SK-N-SH treated with all-trans-retinoic acid at 6 μM for 48 hours (cell line): ENCODE data around the gene SH2D6.

Experiments used
- CSRNP3 ChIP-seq: fragments of 250-450 bp; sonication (Bioruptor Pico); IDR thresholded peaks from 2 replicates; pipeline ENCODE4 v1.5.1; 2021; ENCODE audit warnings: mild to moderate bottlenecking, moderate library complexity
- GLIS3 ChIP-seq: fragments of 250-450 bp; sonication (Bioruptor Pico); IDR thresholded peaks from 2 replicates; pipeline ENCODE4 v1.5.0; 2020; ENCODE audit warnings: mild to moderate bottlenecking, moderate library complexity
- POU6F1 ChIP-seq: fragments of 250-450 bp; sonication (Bioruptor Pico); IDR thresholded peaks from 2 replicates; pipeline ENCODE4 v1.8.0; 2021; ENCODE audit warnings: low read depth, mild to moderate bottlenecking, moderate library complexity, borderline replicate concordance
- ZFP3 ChIP-seq: fragments of 250-450 bp; sonication (Bioruptor Pico); IDR thresholded peaks from 2 replicates; pipeline ENCODE4 v1.5.0; 2020; ENCODE audit warnings: mild to moderate bottlenecking, moderate library complexity
- ZNF70 ChIP-seq: fragments of 450-650 bp; formaldehyde crosslinking; IDR thresholded peaks from 2 replicates; pipeline ENCODE4 v1.5.0; 2020; ENCODE audit warnings: mild to moderate bottlenecking, moderate library complexity
- TF ChIP-seq, protein P1 (sequence below): fragments of 250-450 bp; sonication (Bioruptor Pico); IDR thresholded peaks from 2 replicates; pipeline ENCODE4 v1.8.0; 2020; ENCODE audit warnings: mild to moderate bottlenecking, moderate library complexity, borderline replicate concordance

DNA sequence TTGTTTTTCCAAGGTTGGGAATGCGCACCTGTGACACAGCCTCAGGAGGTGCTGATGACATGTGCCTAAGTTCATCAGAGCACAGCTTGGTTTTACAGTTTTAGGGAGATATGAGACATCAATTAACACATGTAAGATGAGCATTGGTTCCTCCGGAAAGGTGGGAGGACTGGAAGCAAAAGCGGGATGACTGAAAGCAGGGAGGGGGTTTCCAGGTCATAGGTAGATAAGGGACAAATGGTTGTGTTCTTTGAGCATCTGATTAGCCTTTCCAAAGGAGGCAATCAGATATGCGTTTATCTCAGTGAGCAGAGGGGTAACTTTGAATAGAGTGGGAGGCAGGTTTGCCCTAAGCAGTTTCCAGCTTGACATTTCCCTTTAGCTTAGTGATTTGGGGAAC is 34.7 kb upstream of the SH2D6 start:
- TF ChIP-seq, protein P1, sequence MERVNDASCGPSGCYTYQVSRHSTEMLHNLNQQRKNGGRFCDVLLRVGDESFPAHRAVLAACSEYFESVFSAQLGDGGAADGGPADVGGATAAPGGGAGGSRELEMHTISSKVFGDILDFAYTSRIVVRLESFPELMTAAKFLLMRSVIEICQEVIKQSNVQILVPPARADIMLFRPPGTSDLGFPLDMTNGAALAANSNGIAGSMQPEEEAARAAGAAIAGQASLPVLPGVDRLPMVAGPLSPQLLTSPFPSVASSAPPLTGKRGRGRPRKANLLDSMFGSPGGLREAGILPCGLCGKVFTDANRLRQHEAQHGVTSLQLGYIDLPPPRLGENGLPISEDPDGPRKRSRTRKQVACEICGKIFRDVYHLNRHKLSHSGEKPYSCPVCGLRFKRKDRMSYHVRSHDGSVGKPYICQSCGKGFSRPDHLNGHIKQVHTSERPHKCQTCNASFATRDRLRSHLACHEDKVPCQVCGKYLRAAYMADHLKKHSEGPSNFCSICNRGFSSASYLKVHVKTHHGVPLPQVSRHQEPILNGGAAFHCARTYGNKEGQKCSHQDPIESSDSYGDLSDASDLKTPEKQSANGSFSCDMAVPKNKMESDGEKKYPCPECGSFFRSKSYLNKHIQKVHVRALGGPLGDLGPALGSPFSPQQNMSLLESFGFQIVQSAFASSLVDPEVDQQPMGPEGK (CRISPR knock-in tag): no peak
- no peak for TF ChIP-seq CSRNP3 (CRISPR knock-in tag)
- no peak for TF ChIP-seq GLIS3 (CRISPR knock-in tag)
- TF ChIP-seq ZFP3: no peak
- TF ChIP-seq ZNF70: no peak
- no peak for TF ChIP-seq POU6F1 (CRISPR knock-in tag)
